ENCODE data around the gene RNF157. TPM values are rescaled to one million over a fixed set of nuclear protein-coding genes. Genes with fewer than 3 reads are reported as not detected.

The RNF157 gene
- total RNA-seq, 1 donor from 2014 or later: 3.1 TPM

- Mint-ChIP-seq H3K9me3 (no peaks in the 10 kb centered on the region), H3K27me3 (no peaks in the 10 kb centered on the region), H3K4me3 (peak overlapping the region; percentile 68), H3K4me1 (peaks cover 78% of the 10 kb centered on the region), H3K27ac (peak overlapping the region; percentile 94), H3K36me3 (ENCODE audit: low read depth) (peaks cover 20% of the 10 kb centered on the region)
- intact Hi-C loops (cut with micrococcal nuclease): loop anchor here (1.0 to 10.0 kb wide), 6 partner anchors 8 to 969 kb away; partner anchors contain the start of gene UNK
- DNase-seq (no peak), ATAC-seq (ENCODE audit: low read depth) (no peak)
- CTCF ChIA-PET: interaction anchor here (0.9 to 3.5 kb wide), 7 partner anchors 9 to 143 kb away, joined by 3 to 28 read pairs (median 5); no protein-coding TSS in a partner anchor
- POLR2A ChIA-PET: interaction anchor here (1.1 to 17.7 kb wide), 16 partner anchors 10 to 479 kb away, joined by 3 to 481 read pairs (median 8); partner anchors contain the start of genes EXOC7, FOXJ1, UBE2O and UNK
- no peak for TF ChIP-seq CTCF (IDR thresholded peaks at IDR 0.05)
Observed at GRCh38 chr17:76263896-76264295, 23.6 kb upstream of the RNF157 start.

GRCh38 chr17:76262732-76263344, 22.5 kb upstream of the RNF157 start:
- Mint-ChIP-seq H3K4me3 (peak overlapping the region; percentile 68), H3K9me3 (no peaks in the 10 kb centered on the region), H3K4me1 (peaks cover 67% of the 10 kb centered on the region), H3K27me3 (no peaks in the 10 kb centered on the region), H3K36me3 (ENCODE audit: low read depth) (peaks cover 15% of the 10 kb centered on the region), H3K27ac (peak overlapping the region; percentile 94)
- intact Hi-C loops (cut with micrococcal nuclease): loop anchor here (1.0 to 10.0 kb wide), 2 partner anchors 17 to 968 kb away; no protein-coding TSS in a partner anchor
- ChIA-PET CTCF (interaction anchor here (0.8 to 3.5 kb wide), 8 partner anchors 9 to 141 kb away, joined by 3 to 28 read pairs (median 6); no protein-coding TSS in a partner anchor), POLR2A (interaction anchor here (0.6 to 17.7 kb wide), 19 partner anchors 11 to 1868 kb away, joined by 3 to 481 read pairs (median 5); partner anchors contain the start of genes SRSF2 and TMC8)
- peak; percentile 13 for ATAC-seq (ENCODE audit: low read depth)
- TF ChIP-seq CTCF (IDR thresholded peaks at IDR 0.05): no peak
- DNase-seq: no peak

- intact Hi-C loops (cut with micrococcal nuclease): loop anchor here (10.0 kb wide), 1 partner anchor 967 kb away; no protein-coding TSS in a partner anchor
- no peak for DNase-seq
- Mint-ChIP-seq H3K9me3 (no peaks in the 10 kb centered on the region), H3K36me3 (ENCODE audit: low read depth) (peaks cover 6% of the 10 kb centered on the region), H3K27me3 (no peaks in the 10 kb centered on the region), H3K27ac (peak overlapping the region; percentile 94), H3K4me3 (peak overlapping the region; percentile 68), H3K4me1 (peaks cover 60% of the 10 kb centered on the region)
- ChIA-PET POLR2A (interaction anchor here (0.6 to 17.7 kb wide), 9 partner anchors 9 to 221 kb away, joined by 4 to 481 read pairs (median 13); no protein-coding TSS in a partner anchor), CTCF (interaction anchor here (0.9 to 3.5 kb wide), 6 partner anchors 11 to 81 kb away, joined by 3 to 28 read pairs (median 5); no protein-coding TSS in a partner anchor)
- no peak for TF ChIP-seq CTCF (IDR thresholded peaks at IDR 0.05)
- no peak for ATAC-seq (ENCODE audit: low read depth)
Observed at GRCh38 chr17:76261421-76262215, 21.3 kb upstream of the RNF157 start.

- DNase-seq: no peak
- peaks cover 60% of the 10 kb centered on the region for H3K4me1 Mint-ChIP-seq
- H3K4me3 Mint-ChIP-seq: peak overlapping the region; percentile 46
- ChIA-PET POLR2A (interaction anchor here (2.2 to 17.7 kb wide), 5 partner anchors 8 to 137 kb away, joined by 13 to 481 read pairs (median 257); no protein-coding TSS in a partner anchor), CTCF (interaction anchor here (1.3 to 1.9 kb wide), 4 partner anchors 14 to 79 kb away, joined by 3 to 6 read pairs (median 3); no protein-coding TSS in a partner anchor)
- intact Hi-C loops (cut with micrococcal nuclease): loop anchor here (1.0 to 10.0 kb wide), 2 partner anchors 8 to 966 kb away; no protein-coding TSS in a partner anchor
- H3K27me3 Mint-ChIP-seq: no peaks in the 10 kb centered on the region
- H3K27ac Mint-ChIP-seq: peak overlapping the region; percentile 53
- H3K36me3 Mint-ChIP-seq (ENCODE audit: low read depth): no peaks in the 10 kb centered on the region
- TF ChIP-seq CTCF (IDR thresholded peaks at IDR 0.05): no peak
- ATAC-seq (ENCODE audit: low read depth): no peak
- H3K9me3 Mint-ChIP-seq: no peaks in the 10 kb centered on the region
Observed at GRCh38 chr17:76260669-76261068, 20.4 kb upstream of the RNF157 start.

All from activated B cell treated with CpG ODN at 0.5 μM for 24 hours (primary cell).